ENCODE measurements around the gene MFAP3L. TPM values are rescaled to one million over a fixed set of nuclear protein-coding genes. Genes with fewer than 3 reads are reported as not detected.
A peak's percentile ranks its signal among the peaks of the same experiment; 100 is the strongest.

MFAP3L gene
- polyA plus RNA-seq, 1 donor from 2014 or later, result 0.34 TPM

DNA sequence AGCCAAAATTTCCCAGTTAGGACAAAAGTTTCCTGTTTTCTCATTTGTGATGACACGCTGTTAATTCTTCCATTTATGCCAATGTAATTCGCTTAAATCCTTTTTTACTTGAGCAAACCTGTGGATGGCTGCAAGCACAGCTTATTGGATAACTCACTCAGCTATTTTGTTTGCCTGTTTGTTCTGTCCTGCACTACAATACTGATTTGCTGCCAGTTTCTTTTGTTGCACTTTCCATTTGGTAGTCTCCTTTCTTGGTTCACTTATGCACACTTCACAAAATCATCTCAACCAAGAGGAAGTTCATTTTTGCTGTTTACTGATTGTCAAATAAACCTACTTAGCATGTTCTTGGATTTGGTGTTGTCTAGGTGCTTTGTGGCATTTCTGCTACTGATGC is 40.3 kb downstream of the MFAP3L start:
- no peak overlapping the region for H3K4me3 Mint-ChIP-seq
- H3K9me3 Mint-ChIP-seq, result no peaks in the 10 kb centered on the region
- H3K27me3 Mint-ChIP-seq, result peaks cover 2% of the 10 kb centered on the region
- H3K27ac Mint-ChIP-seq, result no peak overlapping the region
- peaks cover 0 to 2% (median 0%) of the 10 kb centered on the region in 3 donors for H3K4me1 Mint-ChIP-seq
- no peaks in the 10 kb centered on the region for H3K36me3 Mint-ChIP-seq

DNA sequence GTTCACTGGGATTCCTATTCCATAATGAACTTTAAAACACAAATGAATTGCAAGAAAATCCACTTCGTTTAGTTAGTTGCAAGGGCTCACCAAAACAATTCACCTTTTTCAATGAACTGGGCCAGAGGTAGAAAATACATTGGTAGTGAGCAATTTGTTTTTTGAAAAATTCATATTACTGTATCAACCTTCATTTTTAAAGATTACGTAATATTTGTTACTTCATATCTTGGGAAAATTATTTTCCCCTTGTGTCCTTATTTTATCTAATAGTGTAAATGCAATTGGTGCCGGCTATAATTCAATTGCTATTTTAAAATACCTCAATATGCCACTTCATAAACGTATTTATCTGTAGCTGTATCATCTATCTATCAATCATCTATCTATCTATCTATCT is 41.5 kb downstream of the MFAP3L start:
- Mint-ChIP-seq H3K27me3 (no peaks in the 10 kb centered on the region), H3K36me3 (no peaks in the 10 kb centered on the region), H3K9me3 (no peaks in the 10 kb centered on the region), H3K27ac (no peak overlapping the region), H3K4me1 (peaks cover 0 to 2% (median 0%) of the 10 kb centered on the region in 3 donors), H3K4me3 (no peak overlapping the region)

DNA sequence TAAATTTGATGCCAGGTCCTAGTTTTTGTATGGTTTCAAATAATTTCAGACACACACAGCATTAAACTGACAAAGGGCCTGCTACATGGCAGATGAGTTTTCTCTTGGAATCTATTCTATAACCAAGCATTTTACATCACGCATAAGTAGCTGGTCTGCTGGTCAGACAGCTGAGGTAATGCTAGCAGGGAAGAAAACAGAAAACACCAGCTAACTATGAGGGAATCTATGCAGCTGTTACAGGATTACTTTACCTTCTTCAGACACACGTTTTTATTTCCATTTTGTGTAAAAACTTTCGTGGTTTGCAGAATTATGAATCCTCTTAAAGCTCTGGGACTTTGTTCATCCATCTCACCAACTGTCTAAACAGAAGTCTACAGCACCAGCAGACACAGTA is 42.0 kb downstream of the MFAP3L start:
- Mint-ChIP-seq H3K4me1 (peaks cover 0 to 2% (median 0%) of the 10 kb centered on the region in 3 donors), H3K36me3 (no peaks in the 10 kb centered on the region), H3K27me3 (no peaks in the 10 kb centered on the region), H3K4me3 (no peak overlapping the region), H3K9me3 (no peaks in the 10 kb centered on the region), H3K27ac (no peak overlapping the region)

DNA sequence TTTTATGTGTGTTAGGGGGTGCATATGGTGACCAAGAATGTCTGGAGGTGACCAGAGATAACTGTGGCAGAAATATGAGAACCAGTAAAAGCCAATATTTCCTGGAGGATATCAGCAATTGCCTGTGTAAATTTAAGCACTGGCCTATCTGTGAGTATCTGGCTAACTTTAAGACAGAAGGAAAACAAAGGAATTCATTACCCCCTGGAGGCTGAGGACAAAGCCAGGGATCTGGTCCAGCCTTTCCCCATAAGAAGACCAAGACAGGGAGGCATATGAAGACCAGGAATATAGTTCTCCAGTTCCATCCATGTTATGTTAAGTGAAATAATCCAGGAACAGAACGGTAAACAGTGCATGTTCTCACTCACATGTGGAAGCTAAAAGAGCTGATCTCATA is 49.2 kb downstream of the MFAP3L start:
- Mint-ChIP-seq H3K27ac (no peak overlapping the region), H3K4me1 (no peaks in the 10 kb centered on the region), H3K36me3 (no peaks in the 10 kb centered on the region), H3K4me3 (no peak overlapping the region), H3K9me3 (no peaks in the 10 kb centered on the region), H3K27me3 (peaks cover 2% of the 10 kb centered on the region)

DNA sequence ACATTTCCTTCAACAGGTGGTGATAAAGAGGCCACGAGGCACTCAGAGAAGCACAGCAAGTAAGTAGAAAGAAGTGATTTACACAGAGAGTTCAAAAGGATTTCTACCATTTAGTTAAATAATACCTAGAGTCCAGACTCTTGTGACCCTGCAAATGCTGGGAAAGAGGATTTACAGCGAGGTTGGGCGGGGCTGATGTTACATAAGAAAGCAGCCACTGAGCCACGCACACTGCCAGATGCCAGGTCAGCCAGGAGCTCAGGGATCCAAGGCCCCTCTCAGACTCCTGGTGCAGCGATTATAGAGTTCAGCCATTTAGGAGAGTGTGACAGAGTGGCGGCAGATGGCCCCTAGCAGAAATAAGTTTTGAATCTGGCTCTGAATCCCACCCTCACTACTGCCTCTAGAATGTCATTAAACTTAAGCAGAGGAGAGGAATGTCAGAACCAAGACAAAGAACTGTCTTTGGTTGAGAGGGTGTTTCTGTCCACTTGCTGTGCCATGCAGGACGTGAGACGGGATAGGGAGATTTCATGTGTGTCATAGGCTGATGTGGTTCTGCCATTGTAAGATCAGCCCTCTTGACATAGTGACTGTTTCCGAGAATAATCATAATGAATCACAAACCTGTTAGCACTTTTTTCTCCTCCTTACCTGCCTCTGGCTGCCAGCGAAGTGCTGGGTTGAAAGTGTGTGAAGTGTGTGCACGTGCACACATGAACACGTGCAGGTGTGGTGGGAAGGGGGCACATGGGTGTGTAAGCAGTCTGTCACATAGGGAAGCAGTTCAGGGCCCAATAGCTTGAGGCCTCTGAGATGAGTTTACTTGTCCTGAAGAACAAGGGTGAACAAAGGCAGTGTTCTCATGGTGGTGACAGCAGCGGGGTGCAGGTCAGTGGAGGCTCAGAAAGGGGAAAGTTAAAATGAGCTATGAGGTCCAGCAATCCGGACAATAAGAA is 50.1 kb downstream of the MFAP3L start:
- H3K36me3 Mint-ChIP-seq, result no peaks in the 10 kb centered on the region
- H3K9me3 Mint-ChIP-seq, result no peaks in the 10 kb centered on the region
- no peaks in the 10 kb centered on the region for H3K4me1 Mint-ChIP-seq
- H3K4me3 Mint-ChIP-seq, result no peak overlapping the region
- H3K27me3 Mint-ChIP-seq, result peaks cover 2% of the 10 kb centered on the region
- H3K27ac Mint-ChIP-seq, result no peak overlapping the region

DNA sequence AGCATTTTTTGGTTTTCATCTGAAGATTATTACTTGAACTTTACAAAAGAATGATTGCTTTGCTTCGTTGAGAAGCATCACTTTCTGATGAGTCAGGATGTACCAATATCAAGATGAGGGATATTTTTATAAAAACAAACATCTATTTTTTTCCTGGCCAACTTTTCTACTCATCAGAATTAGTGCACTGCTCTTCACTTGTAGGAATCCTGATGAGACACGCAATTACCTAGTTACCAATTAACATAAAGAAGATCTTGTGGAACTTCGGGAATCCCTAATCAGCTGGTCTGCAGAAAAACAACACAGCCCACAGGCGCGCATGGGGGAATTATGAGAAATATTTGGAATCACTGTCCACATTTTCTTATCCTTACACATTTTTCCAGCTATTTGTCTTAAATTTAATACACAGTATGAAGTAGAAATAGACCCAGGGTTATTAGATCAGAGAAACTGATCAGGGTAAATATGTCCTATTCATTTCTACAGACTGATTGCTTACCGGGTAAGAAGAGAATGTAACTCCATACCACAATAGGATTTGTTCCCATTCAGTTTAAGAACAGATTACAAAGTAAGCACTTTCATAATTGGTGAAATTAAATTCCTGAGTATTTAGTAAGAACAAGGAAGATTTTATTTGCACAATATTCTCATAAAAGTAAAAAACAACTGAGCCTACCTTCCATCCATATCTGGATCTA is 50.9 kb downstream of the MFAP3L start:
- Mint-ChIP-seq H3K9me3 (no peaks in the 10 kb centered on the region), H3K36me3 (no peaks in the 10 kb centered on the region), H3K4me1 (no peaks in the 10 kb centered on the region), H3K4me3 (no peak overlapping the region), H3K27me3 (peaks cover 2% of the 10 kb centered on the region), H3K27ac (no peak overlapping the region)

DNA sequence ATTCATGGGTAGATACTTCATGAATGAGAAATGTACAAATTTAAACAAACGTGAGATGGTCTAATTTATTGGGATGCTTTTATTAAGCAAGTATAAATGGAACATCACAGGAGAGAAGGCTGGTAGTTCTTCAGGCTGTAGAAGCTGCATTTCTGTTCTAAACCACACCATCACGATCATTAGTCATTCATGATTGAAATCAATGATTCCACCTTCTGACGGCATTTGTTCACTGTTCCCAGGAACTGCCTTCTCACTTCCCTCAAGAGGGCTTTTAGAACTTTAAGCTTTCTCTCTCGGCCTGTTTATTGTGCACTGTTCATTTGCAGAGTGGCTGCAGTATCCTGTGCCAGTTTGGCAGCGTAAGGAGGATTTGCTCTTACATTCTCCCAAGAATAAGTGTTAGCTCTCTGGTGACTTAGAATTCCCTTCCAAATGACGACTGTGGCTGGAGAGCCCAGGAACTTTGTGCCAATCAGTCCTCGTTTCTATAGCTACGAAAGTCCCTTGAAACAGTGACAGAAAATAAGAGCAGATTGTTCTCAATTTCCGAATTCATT is 54.7 kb downstream of the MFAP3L start:
- Mint-ChIP-seq H3K4me3 (peak overlapping the region in 1 of 4 donors; percentile 20), H3K4me1 (no peaks in the 10 kb centered on the region), H3K9me3 (no peaks in the 10 kb centered on the region), H3K27ac (no peak overlapping the region), H3K36me3 (no peaks in the 10 kb centered on the region), H3K27me3 (peaks cover 2% of the 10 kb centered on the region)

DNA sequence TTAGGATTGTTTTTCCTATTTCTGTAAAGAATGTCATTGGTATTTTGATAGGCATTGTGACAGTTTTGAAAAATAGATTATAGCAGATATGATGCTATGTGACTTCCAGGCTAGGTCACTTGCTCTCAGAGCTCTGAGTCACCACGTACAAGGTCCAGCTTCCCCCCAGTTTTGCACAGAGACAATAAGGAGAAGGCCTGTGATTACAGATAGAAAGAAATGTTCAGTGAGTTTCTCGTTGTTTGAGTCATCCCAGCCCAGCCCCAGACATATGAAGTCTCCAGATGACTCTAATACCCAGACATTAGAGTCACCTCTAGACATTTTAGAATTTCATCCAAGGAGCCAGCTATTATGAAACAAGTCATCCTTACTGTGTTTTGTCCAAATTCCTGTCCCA is 57.2 kb downstream of the MFAP3L start:
- Mint-ChIP-seq H3K4me3 (no peak overlapping the region), H3K27me3 (peaks cover under 1% of the 10 kb centered on the region), H3K4me1 (no peaks in the 10 kb centered on the region), H3K36me3 (no peaks in the 10 kb centered on the region), H3K27ac (no peak overlapping the region), H3K9me3 (peaks cover 0 to 1% (median 0%) of the 10 kb centered on the region in 3 donors)

DNA sequence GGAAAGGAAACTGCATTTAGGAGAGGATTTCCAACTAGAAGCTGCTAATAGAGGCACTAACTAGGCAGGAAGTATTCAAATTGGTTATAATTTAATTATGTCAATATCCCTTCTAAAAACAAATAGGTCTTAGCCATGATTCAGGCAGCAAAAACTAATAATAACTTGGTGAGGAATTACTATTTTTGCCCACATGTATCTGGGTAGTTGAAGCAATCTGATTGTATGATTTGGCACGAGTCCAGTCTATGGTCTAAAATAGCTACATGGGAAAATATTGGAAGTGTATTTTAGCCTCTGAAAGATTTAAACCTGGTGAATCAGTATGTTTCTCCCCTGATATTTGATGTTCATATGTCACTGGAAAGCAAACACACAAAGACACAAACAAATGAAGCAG is 62.2 kb downstream of the MFAP3L start:
- no peaks in the 10 kb centered on the region for H3K36me3 Mint-ChIP-seq
- peaks cover 0 to 1% (median 0%) of the 10 kb centered on the region in 3 donors for H3K9me3 Mint-ChIP-seq
- H3K27ac Mint-ChIP-seq, result no peak overlapping the region
- H3K27me3 Mint-ChIP-seq, result no peaks in the 10 kb centered on the region
- H3K4me1 Mint-ChIP-seq, result no peaks in the 10 kb centered on the region
- H3K4me3 Mint-ChIP-seq, result no peak overlapping the region

DNA sequence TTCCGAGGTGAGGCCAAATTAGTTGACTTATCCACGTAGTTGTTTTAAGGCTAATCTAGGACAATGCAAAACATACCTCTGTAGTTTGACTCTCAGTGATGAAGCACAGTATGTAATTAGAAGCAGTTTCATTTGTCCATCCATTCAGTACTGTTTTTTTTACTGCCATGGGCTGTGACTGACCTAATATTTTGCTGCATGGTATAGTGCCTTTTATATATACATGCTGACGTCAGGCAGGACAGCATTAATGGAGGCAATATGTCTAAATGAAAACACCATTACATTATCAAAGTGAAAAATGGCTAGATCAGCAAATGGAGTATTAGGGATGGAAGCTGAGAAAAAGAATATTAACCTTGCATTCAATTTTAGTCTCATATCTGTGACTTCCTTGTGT is 66.9 kb downstream of the MFAP3L start:
- Mint-ChIP-seq H3K4me3 (no peak overlapping the region), H3K27me3 (no peaks in the 10 kb centered on the region), H3K9me3 (no peaks in the 10 kb centered on the region), H3K27ac (no peak overlapping the region), H3K36me3 (no peaks in the 10 kb centered on the region), H3K4me1 (no peaks in the 10 kb centered on the region)

DNA sequence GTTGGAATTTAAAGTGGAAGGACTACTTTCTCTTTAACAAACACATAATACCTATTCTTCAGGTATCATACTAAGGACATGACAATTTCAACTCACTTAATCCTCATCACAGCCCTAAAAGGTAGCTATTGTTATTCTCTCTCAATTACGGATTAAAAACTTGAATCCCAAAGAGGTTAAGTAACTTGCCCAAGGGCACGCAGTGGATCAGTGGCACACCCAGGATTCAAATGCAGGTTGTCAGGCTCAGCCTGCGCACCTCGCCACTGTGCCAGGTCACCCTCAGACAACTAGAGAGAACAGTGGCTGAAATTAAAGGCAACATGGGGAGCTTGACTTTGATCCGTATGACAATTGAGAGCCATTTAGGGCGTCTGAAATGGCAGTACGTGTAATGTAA is 67.6 kb downstream of the MFAP3L start:
- Mint-ChIP-seq H3K9me3 (no peaks in the 10 kb centered on the region), H3K27ac (no peak overlapping the region), H3K4me3 (no peak overlapping the region), H3K4me1 (no peaks in the 10 kb centered on the region), H3K27me3 (no peaks in the 10 kb centered on the region), H3K36me3 (no peaks in the 10 kb centered on the region)

DNA sequence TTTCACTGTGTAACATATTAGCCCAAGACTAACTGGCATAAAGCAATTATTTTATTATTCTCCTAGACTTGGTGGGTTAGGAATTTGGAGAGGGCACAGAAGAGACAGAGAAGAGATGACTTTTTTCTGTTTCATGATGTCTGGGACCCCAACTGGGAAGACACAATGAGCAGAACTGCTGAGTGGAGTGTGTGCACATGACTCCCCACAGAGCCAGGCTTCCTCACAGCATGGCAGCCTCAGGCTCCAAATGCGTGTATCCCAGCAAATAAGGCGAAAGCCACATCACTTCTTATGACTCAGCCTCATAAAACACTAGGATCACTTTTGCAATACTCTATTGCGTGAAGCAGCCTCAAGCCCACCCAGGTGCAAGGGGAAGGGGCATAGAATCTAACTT is 68.4 kb downstream of the MFAP3L start:
- Mint-ChIP-seq H3K36me3 (no peaks in the 10 kb centered on the region), H3K9me3 (no peaks in the 10 kb centered on the region), H3K4me1 (peaks cover 0 to 5% (median 4%) of the 10 kb centered on the region in 3 donors)

DNA sequence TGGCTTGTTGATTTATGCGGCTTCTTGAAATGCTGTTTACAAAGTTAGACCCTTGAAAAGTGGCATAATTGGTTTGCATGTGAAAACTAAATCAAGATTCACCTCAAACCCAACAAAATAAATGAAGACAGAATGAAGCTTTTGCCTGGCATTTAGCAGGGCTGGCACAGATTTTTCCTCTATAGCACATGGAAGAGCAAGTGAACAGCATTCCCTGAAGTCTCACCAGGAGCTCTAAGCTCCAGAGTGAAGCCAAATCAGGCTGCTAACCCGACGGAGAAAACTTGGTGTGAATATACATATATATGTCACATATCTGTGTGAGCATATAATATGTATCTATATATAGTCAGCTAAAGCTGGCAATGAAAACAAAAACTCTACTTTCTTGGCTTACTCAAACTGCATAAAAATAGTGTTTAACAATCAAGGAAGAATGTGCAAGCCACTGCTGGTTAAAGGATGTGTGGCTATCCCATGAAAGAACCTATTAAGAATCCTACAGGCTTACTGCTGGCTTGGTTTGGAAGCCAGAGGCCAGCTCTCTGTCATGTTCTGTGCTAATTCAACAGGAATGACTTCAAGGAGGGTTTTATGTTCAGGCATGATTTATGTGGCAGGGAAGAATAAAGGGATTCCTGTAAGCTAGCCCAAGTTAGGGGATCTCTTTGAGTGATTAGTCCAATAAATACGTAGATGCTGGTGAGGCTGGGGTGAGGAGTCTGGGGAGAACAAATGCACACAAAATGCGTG is 69.9 kb downstream of the MFAP3L start:
- Mint-ChIP-seq H3K4me3 (no peak overlapping the region), H3K9me3 (no peaks in the 10 kb centered on the region), H3K36me3 (no peaks in the 10 kb centered on the region), H3K27me3 (no peaks in the 10 kb centered on the region), H3K27ac (no peak overlapping the region), H3K4me1 (peaks cover 0 to 9% (median 6%) of the 10 kb centered on the region in 3 donors)

More for the DNA sequence above, 68.4 kb downstream of the MFAP3L start:
- Mint-ChIP-seq H3K27ac (no peak overlapping the region), H3K27me3 (no peaks in the 10 kb centered on the region), H3K4me3 (no peak overlapping the region)

DNA sequence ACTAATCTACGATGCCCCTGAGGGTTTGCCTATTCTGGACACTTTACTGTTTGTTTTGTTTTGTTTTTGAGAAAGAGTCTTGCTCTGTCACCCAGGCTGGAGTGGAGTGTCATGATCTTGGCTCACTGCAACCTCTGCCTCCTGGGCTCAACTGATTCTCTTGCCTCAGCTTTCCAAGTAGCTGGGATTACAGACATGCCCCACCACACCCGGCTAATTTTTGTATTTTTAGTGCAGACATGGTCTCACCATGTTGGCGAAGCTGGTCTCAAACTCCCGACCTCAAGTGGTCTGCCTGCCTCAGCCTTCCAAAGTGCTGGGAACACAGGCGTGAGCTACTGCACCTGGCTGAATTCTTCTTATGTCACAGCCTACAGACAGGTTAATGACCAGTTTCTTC is 70.7 kb downstream of the MFAP3L start:
- H3K4me3 Mint-ChIP-seq, result no peak overlapping the region
- no peaks in the 10 kb centered on the region for H3K9me3 Mint-ChIP-seq
- peaks cover 0 to 9% (median 6%) of the 10 kb centered on the region in 3 donors for H3K4me1 Mint-ChIP-seq
- no peak overlapping the region for H3K27ac Mint-ChIP-seq
- no peaks in the 10 kb centered on the region for H3K36me3 Mint-ChIP-seq
- H3K27me3 Mint-ChIP-seq, result no peaks in the 10 kb centered on the region
